Fibroblast of the conjunctiva (primary cell): ENCODE measurements around the gene ABHD17A.

Source experiments
- DNase-seq: peaks from one replicate; pipeline ENCODE4 v3.0.0-alpha.2; 2010; ENCODE audit warnings: low read depth

ABHD17A gene

GRCh38 chr19:1885398-1886119, at the start of gene ABHD17A:
Gene ABHD17A, minus strand, starts transcription at chr19:1885496. Its CDS starts 3,930 bp downstream, at chr19:1881566.
- peak; percentile 79 for DNase-seq

- DNase-seq = no peak
Measured at GRCh38 chr19:1933942-1934341, 48.6 kb upstream of the ABHD17A start.

GRCh38 chr19:1933244-1933643, 47.9 kb upstream of the ABHD17A start:
- no peak for DNase-seq

- no peak for DNase-seq
Measured at GRCh38 chr19:1932395-1932794, 47.1 kb upstream of the ABHD17A start.

GRCh38 chr19:1931445-1931844, 46.1 kb upstream of the ABHD17A start:
- no peak for DNase-seq

- peak; percentile 43 for DNase-seq
Measured at GRCh38 chr19:1929021-1929742, 43.9 kb upstream of the ABHD17A start.

GRCh38 chr19:1925544-1925943, 40.2 kb upstream of the ABHD17A start:
- no peak for DNase-seq

GRCh38 chr19:1924320-1924961, 39.1 kb upstream of the ABHD17A start:
- DNase-seq = no peak

- DNase-seq = no peak
Measured at GRCh38 chr19:1923319-1923718, 38.0 kb upstream of the ABHD17A start.

- DNase-seq = no peak
Measured at GRCh38 chr19:1922803-1923202, 37.5 kb upstream of the ABHD17A start.

- no peak for DNase-seq
Measured at GRCh38 chr19:1921825-1922224, 36.5 kb upstream of the ABHD17A start.

GRCh38 chr19:1921326-1921725, 36.0 kb upstream of the ABHD17A start:
- no peak for DNase-seq

- no peak for DNase-seq
Measured at GRCh38 chr19:1920644-1921043, 35.3 kb upstream of the ABHD17A start.

GRCh38 chr19:1918975-1919374, 33.7 kb upstream of the ABHD17A start:
- DNase-seq = no peak

- no peak for DNase-seq
Measured at GRCh38 chr19:1917926-1918325, 32.6 kb upstream of the ABHD17A start.

- no peak for DNase-seq
Measured at GRCh38 chr19:1917146-1917545, 31.9 kb upstream of the ABHD17A start.

- no peak for DNase-seq
Measured at GRCh38 chr19:1914826-1915341, 29.6 kb upstream of the ABHD17A start.

- DNase-seq = no peak
Measured at GRCh38 chr19:1913781-1914577, 28.7 kb upstream of the ABHD17A start.

- no peak for DNase-seq
Measured at GRCh38 chr19:1912760-1913505, 27.6 kb upstream of the ABHD17A start.

GRCh38 chr19:1911995-1912394, 26.7 kb upstream of the ABHD17A start:
- no peak for DNase-seq

- no peak for DNase-seq
Measured at GRCh38 chr19:1911098-1911497, 25.8 kb upstream of the ABHD17A start.
